DND-41 (cell line): ENCODE measurements around the gene GTF2F2.

ENCODE experiments used
- ATAC-seq: fragments of 200-7000 bp; cut with Tn5 transposase; 3 replicates; pipeline ENCODE4 v1.9.1; 2021; ENCODE audit warnings: low read depth; ENCODE audit not compliant: insufficient read depth
- DNase-seq: peaks from one replicate; pipeline ENCODE4 v3.0.0-alpha.2; 2020
- H2AFZ ChIP-seq: 2 replicates; pipeline ENCODE4 v1.6.0; 2012; ENCODE audit warnings: low read depth, low read length
- H3K27ac ChIP-seq: 2 replicates; pipeline ENCODE4 v1.5.1; 2012; ENCODE audit warnings: low read length, inconsistent platforms
- H3K27me3 ChIP-seq: fragments of 200-600 bp; sonication (generic); 2 replicates; pipeline ENCODE4 v1.6.0; 2012; ENCODE audit warnings: low read length, mild to moderate bottlenecking, inconsistent platforms; ENCODE audit not compliant: insufficient read depth, poor library complexity
- H3K36me3 ChIP-seq: 2 replicates; pipeline ENCODE4 v1.5.1; 2012; ENCODE audit warnings: low read length, inconsistent platforms; ENCODE audit not compliant: insufficient read depth
- H3K4me1 ChIP-seq: 2 replicates; pipeline ENCODE4 v1.5.1; 2012; ENCODE audit warnings: mild to moderate bottlenecking, low read length; ENCODE audit not compliant: insufficient read depth
- H3K4me2 ChIP-seq: 2 replicates; pipeline ENCODE4 v1.6.0; 2012; ENCODE audit warnings: mild to moderate bottlenecking, moderate library complexity, low read length, inconsistent platforms; ENCODE audit not compliant: insufficient read depth
- H3K4me3 ChIP-seq, 2 experiments: fragments of 200-600 bp in 1 of 2; shearing (Covaris generic) in 1 of 2; 2 replicates each; pipeline ENCODE4 v1.5.1; 2012 to 2016; ENCODE audit warnings: inconsistent platforms in 2 of 2, low read length in 2 of 2, mild to moderate bottlenecking in 2 of 2, low read depth in 1 of 2, moderate library complexity in 1 of 2
- H3K79me2 ChIP-seq: 2 replicates; pipeline ENCODE4 v1.6.0; 2012; ENCODE audit warnings: low read length, inconsistent platforms; ENCODE audit not compliant: insufficient read depth
- H3K9ac ChIP-seq: 2 replicates; pipeline ENCODE4 v1.6.0; 2012; ENCODE audit warnings: low read depth, mild to moderate bottlenecking, inconsistent platforms, low read length, moderate library complexity
- H3K9me3 ChIP-seq: 2 replicates; pipeline ENCODE4 v1.5.1; 2012; ENCODE audit warnings: low read length, moderate library complexity, mild to moderate bottlenecking, inconsistent platforms; ENCODE audit not compliant: insufficient read depth, severe bottlenecking
- H4K20me1 ChIP-seq: 2 replicates; pipeline ENCODE4 v1.6.0; 2012; ENCODE audit warnings: low read length; ENCODE audit not compliant: insufficient read depth
- CTCF ChIP-seq: IDR thresholded peaks from 2 replicates; pipeline ENCODE4 v1.5.1; 2012; ENCODE audit warnings: borderline replicate concordance, low read length, moderate library complexity, mild to moderate bottlenecking; ENCODE audit not compliant: poor library complexity, severe bottlenecking; ENCODE audit errors: extremely low read depth
- EZH2 ChIP-seq: IDR thresholded peaks from 3 replicates; pipeline ENCODE4 v1.6.1; 2012; ENCODE audit warnings: borderline replicate concordance, low read depth, mild to moderate bottlenecking, moderate library complexity, low read length, inconsistent platforms; ENCODE audit not compliant: severe bottlenecking

The GTF2F2 gene

GRCh38 chr13:45249662-45250061 lies 129.4 kb downstream of the GTF2F2 start:
- Histone ChIP-seq H3K79me2 (0 out of 2 replicates have a peak, but pooled peaks cover 2% of the 10 kb centered on the region), H3K4me2 (no peak overlapping the region)

GRCh38 chr13:45254396-45254795 lies 134.1 kb downstream of the GTF2F2 start:
- no peak overlapping the region for H3K4me3 ChIP-seq
- TF ChIP-seq CTCF (no peak), EZH2 (no peak)
- no peak overlapping the region for H3K4me2 ChIP-seq
- H2AFZ ChIP-seq, result no peak overlapping the region
- no peak overlapping the region for H3K27ac ChIP-seq
- peaks cover 13% of the 10 kb centered on the region; the same call in 1 of the 2 replicates for H3K36me3 ChIP-seq
- ATAC-seq (no peak), DNase-seq (no peak)
- 0 out of 2 replicates have a peak, but pooled peaks cover 2% of the 10 kb centered on the region for H3K79me2 ChIP-seq
- no peaks in the 10 kb centered on the region for H3K4me1 ChIP-seq
- no peaks in the 10 kb centered on the region for H3K9me3 ChIP-seq
- H3K27me3 ChIP-seq, result no peaks in the 10 kb centered on the region
- no peaks in the 10 kb centered on the region for H4K20me1 ChIP-seq
- H3K9ac ChIP-seq, result no peak overlapping the region

More at GRCh38 chr13:45249662-45250061, 129.4 kb downstream of the GTF2F2 start:
- H3K9ac ChIP-seq, result no peak overlapping the region
- DNase-seq, result no peak
- no peak overlapping the region for H2AFZ ChIP-seq
- no peaks in the 10 kb centered on the region for H3K27me3 ChIP-seq
- no peak overlapping the region for H3K27ac ChIP-seq
- no peak overlapping the region for H3K4me3 ChIP-seq
- H3K36me3 ChIP-seq, result peaks cover 13% of the 10 kb centered on the region; the same call in 1 of the 2 replicates
- no peaks in the 10 kb centered on the region for H4K20me1 ChIP-seq
- no peaks in the 10 kb centered on the region for H3K4me1 ChIP-seq
- TF ChIP-seq EZH2 (no peak), CTCF (no peak)
- H3K9me3 ChIP-seq, result no peaks in the 10 kb centered on the region
- no peak for ATAC-seq

- no peak overlapping the region for H3K27ac ChIP-seq
- H3K9me3 ChIP-seq, result no peaks in the 10 kb centered on the region
- no peaks in the 10 kb centered on the region for H3K79me2 ChIP-seq
- H3K4me1 ChIP-seq, result no peaks in the 10 kb centered on the region
- H3K9ac ChIP-seq, result no peak overlapping the region
- no peak for TF ChIP-seq CTCF
- no peak for TF ChIP-seq EZH2
- H4K20me1 ChIP-seq, result no peaks in the 10 kb centered on the region
- no peak overlapping the region for H3K4me3 ChIP-seq
- ATAC-seq, result no peak
- DNase-seq, result no peak
- peaks cover 13% of the 10 kb centered on the region; the same call in 1 of the 2 replicates for H3K36me3 ChIP-seq
- H3K27me3 ChIP-seq, result no peaks in the 10 kb centered on the region
- H3K4me2 ChIP-seq, result no peak overlapping the region
- H2AFZ ChIP-seq, result no peak overlapping the region
Measured at GRCh38 chr13:45255247-45255987, 135.1 kb downstream of the GTF2F2 start.
